ENCODE results near the gene NTSR2.

The NTSR2 gene

GRCh38 chr2:11705063-11705462 is 35.1 kb upstream of the NTSR2 start:
- no peaks in the 10 kb centered on the region for H3K27me3 ChIP-seq (replicated peaks; ENCODE audit: insufficient read depth, low read length)
- H3F3A ChIP-seq (ENCODE audit: insufficient read depth, low read length), result no peaks in the 10 kb centered on the region
- TF ChIP-seq EZH2phosphoT487 (IDR thresholded peaks at IDR 0.05; ENCODE audit: low read length) (no peak), CTCF (IDR thresholded peaks at IDR 0.05; ENCODE audit: low read length) (no peak), EZH2 (optimal IDR thresholded peaks at IDR 0.05; ENCODE audit: low read depth, low read length) (no peak)
- H4K20me1 ChIP-seq (ENCODE audit: insufficient read depth, low read length), result no peaks in the 10 kb centered on the region
- no peaks in the 10 kb centered on the region for H3K36me3 ChIP-seq (replicated peaks; ENCODE audit: insufficient read depth, low read length)
- H3K4me3 ChIP-seq (ENCODE audit: low read length), result no peak overlapping the region
- H3K27ac ChIP-seq (ENCODE audit: low read length), result no peak overlapping the region
- H3K9me3 ChIP-seq (replicated peaks; ENCODE audit: insufficient read depth, low read length), result no peaks in the 10 kb centered on the region
- no peak overlapping the region for H3K4me2 ChIP-seq (ENCODE audit: low read depth, low read length)
- no peaks in the 10 kb centered on the region for H3K4me1 ChIP-seq (ENCODE audit: low read length)
- H2AFZ ChIP-seq (ENCODE audit: low read length), result no peak overlapping the region
- DNase-seq, result no peak
- H3K9ac ChIP-seq (ENCODE audit: low read length), result no peak overlapping the region
- H3K9me2 ChIP-seq (replicated peaks; ENCODE audit: insufficient read depth, low read length), result no peaks in the 10 kb centered on the region
- H3K79me2 ChIP-seq (ENCODE audit: low read length), result no peaks in the 10 kb centered on the region

- Histone ChIP-seq H3K4me1 (ENCODE audit: low read length) (no peaks in the 10 kb centered on the region), H3K79me2 (ENCODE audit: low read length) (no peaks in the 10 kb centered on the region), H4K20me1 (ENCODE audit: insufficient read depth, low read length) (no peaks in the 10 kb centered on the region), H3K9me2 (replicated peaks; ENCODE audit: insufficient read depth, low read length) (no peaks in the 10 kb centered on the region), H3F3A (ENCODE audit: insufficient read depth, low read length) (no peaks in the 10 kb centered on the region), H3K4me3 (ENCODE audit: low read length) (no peak overlapping the region), H3K9ac (ENCODE audit: low read length) (no peak overlapping the region), H3K4me2 (ENCODE audit: low read depth, low read length) (no peak overlapping the region), H3K9me3 (replicated peaks; ENCODE audit: insufficient read depth, low read length) (no peaks in the 10 kb centered on the region), H3K36me3 (replicated peaks; ENCODE audit: insufficient read depth, low read length) (no peaks in the 10 kb centered on the region), H3K27me3 (replicated peaks; ENCODE audit: insufficient read depth, low read length) (no peaks in the 10 kb centered on the region), H3K27ac (ENCODE audit: low read length) (no peak overlapping the region), H2AFZ (ENCODE audit: low read length) (no peak overlapping the region)
- no peak for DNase-seq
- TF ChIP-seq EZH2phosphoT487 (IDR thresholded peaks at IDR 0.05; ENCODE audit: low read length) (no peak), EZH2 (optimal IDR thresholded peaks at IDR 0.05; ENCODE audit: low read depth, low read length) (no peak), CTCF (IDR thresholded peaks at IDR 0.05; ENCODE audit: low read length) (no peak)
Observed at GRCh38 chr2:11703700-11704099, 33.7 kb upstream of the NTSR2 start.

- Histone ChIP-seq H3K9me3 (replicated peaks; ENCODE audit: insufficient read depth, low read length) (no peaks in the 10 kb centered on the region), H3K36me3 (replicated peaks; ENCODE audit: insufficient read depth, low read length) (no peaks in the 10 kb centered on the region), H3K4me3 (ENCODE audit: low read length) (no peak overlapping the region), H2AFZ (ENCODE audit: low read length) (no peak overlapping the region), H3F3A (ENCODE audit: insufficient read depth, low read length) (no peaks in the 10 kb centered on the region), H3K9ac (ENCODE audit: low read length) (no peak overlapping the region), H3K9me2 (replicated peaks; ENCODE audit: insufficient read depth, low read length) (no peaks in the 10 kb centered on the region), H3K27me3 (replicated peaks; ENCODE audit: insufficient read depth, low read length) (no peaks in the 10 kb centered on the region), H3K4me1 (ENCODE audit: low read length) (no peaks in the 10 kb centered on the region), H4K20me1 (ENCODE audit: insufficient read depth, low read length) (no peaks in the 10 kb centered on the region), H3K4me2 (ENCODE audit: low read depth, low read length) (no peak overlapping the region), H3K27ac (ENCODE audit: low read length) (no peak overlapping the region), H3K79me2 (ENCODE audit: low read length) (no peaks in the 10 kb centered on the region)
- DNase-seq, result no peak
- TF ChIP-seq EZH2phosphoT487 (IDR thresholded peaks at IDR 0.05; ENCODE audit: low read length) (no peak), EZH2 (optimal IDR thresholded peaks at IDR 0.05; ENCODE audit: low read depth, low read length) (no peak), CTCF (IDR thresholded peaks at IDR 0.05; ENCODE audit: low read length) (no peak)
Observed at GRCh38 chr2:11702946-11703345, 33.0 kb upstream of the NTSR2 start.

Data from MM.1S (cell line).